Fibroblast of the aortic adventitia (primary cell): ENCODE results near the gene NISCH. TPM values are rescaled to one million over a fixed set of nuclear protein-coding genes. Genes with fewer than 3 reads are reported as not detected.
A peak's percentile ranks its signal among the peaks of the same experiment; 100 is the strongest.

Experiments
- DNase-seq: peaks from one replicate; pipeline ENCODE4 v3.0.0-alpha.2; 2010; ENCODE audit warnings: low read depth
- H3K4me3 ChIP-seq: 2 replicates; pipeline ENCODE4 v1.5.1; 2011; ENCODE audit warnings: low read depth, mild to moderate bottlenecking, control low read depth, low read length, moderate library complexity
- total RNA-seq: library from RNA; depleted of rRNA; stranded (reverse); fragments of >200 nt; gene quantifications from 2 replicates; pipeline ENCODE4 v1.2.3, GENCODE V29; 2012; ENCODE audit warnings: low replicate concordance
- TF ChIP-seq, protein P1 (sequence below): IDR thresholded peaks from 2 replicates; pipeline ENCODE4 v1.5.1; 2011; ENCODE audit warnings: mild to moderate bottlenecking, low read length, control low read depth, inconsistent platforms; ENCODE audit not compliant: insufficient read depth

Gene NISCH
- total RNA-seq, 1 donor = 52.7 TPM

DNA sequence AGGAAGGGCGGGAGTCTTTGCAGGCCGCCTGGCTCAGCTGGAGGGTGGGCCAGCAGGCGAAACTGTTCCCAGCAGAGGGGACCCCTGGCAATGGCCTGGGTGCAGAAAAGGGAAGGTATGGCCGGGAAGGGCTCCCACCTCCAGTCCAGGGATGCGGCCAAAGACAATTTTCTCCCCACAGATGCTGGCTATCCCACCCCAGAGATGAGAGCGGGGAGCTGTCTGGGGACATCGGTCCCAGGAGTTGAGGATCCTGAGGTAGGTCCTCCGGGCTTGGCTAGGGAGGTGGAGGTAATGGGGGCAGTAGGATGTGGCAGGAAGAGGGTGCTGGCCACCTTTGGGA is 12.2 kb upstream of the NISCH start:
- H3K4me3 ChIP-seq = no peak overlapping the region
- no peak for DNase-seq
- TF ChIP-seq, protein P1, sequence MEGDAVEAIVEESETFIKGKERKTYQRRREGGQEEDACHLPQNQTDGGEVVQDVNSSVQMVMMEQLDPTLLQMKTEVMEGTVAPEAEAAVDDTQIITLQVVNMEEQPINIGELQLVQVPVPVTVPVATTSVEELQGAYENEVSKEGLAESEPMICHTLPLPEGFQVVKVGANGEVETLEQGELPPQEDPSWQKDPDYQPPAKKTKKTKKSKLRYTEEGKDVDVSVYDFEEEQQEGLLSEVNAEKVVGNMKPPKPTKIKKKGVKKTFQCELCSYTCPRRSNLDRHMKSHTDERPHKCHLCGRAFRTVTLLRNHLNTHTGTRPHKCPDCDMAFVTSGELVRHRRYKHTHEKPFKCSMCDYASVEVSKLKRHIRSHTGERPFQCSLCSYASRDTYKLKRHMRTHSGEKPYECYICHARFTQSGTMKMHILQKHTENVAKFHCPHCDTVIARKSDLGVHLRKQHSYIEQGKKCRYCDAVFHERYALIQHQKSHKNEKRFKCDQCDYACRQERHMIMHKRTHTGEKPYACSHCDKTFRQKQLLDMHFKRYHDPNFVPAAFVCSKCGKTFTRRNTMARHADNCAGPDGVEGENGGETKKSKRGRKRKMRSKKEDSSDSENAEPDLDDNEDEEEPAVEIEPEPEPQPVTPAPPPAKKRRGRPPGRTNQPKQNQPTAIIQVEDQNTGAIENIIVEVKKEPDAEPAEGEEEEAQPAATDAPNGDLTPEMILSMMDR = no peak

DNA sequence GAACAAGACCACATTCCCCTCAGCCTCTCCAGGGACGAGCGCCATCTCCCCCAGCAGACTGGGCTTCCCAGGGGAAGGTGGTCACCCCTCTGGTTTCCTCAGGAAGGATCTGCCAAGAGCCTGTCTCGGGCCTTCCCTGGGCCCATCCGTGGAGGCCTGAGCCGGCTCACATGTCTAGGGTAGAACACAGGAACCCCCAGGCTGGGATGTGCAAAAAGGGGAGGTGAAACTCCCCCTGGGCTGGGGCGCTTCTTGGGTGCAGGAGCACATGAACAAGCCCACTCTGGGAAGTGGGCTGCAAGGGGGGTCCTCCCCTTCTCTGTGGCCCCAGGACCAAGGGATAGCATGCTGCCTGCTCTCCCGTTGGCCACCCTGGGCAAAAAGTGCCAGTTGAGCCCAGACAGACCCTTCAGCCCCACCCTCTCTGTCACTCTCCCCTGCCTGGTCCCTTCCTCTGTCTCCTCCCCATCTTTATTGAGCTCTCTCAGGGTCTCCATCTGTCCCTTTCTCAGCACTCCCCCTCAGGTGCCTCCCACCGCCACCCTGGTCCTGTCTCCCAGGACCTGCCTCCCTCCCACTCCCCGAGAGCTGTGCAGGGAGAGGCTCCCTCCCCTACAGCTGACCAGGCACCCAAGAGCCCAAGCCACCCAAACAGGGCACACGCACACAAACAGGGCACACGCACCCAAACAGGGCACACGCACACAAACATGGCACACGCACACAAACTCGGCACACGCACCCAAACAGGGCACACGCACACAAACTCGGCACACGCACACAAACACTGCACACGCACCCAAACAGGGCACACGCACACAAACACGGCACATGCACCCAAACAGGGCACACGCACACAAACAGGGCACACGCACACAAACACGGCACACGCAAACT is 11.4 kb upstream of the NISCH start:
- no peak for DNase-seq
- H3K4me3 ChIP-seq = no peak overlapping the region
- TF ChIP-seq, protein P1 = no peak

DNA sequence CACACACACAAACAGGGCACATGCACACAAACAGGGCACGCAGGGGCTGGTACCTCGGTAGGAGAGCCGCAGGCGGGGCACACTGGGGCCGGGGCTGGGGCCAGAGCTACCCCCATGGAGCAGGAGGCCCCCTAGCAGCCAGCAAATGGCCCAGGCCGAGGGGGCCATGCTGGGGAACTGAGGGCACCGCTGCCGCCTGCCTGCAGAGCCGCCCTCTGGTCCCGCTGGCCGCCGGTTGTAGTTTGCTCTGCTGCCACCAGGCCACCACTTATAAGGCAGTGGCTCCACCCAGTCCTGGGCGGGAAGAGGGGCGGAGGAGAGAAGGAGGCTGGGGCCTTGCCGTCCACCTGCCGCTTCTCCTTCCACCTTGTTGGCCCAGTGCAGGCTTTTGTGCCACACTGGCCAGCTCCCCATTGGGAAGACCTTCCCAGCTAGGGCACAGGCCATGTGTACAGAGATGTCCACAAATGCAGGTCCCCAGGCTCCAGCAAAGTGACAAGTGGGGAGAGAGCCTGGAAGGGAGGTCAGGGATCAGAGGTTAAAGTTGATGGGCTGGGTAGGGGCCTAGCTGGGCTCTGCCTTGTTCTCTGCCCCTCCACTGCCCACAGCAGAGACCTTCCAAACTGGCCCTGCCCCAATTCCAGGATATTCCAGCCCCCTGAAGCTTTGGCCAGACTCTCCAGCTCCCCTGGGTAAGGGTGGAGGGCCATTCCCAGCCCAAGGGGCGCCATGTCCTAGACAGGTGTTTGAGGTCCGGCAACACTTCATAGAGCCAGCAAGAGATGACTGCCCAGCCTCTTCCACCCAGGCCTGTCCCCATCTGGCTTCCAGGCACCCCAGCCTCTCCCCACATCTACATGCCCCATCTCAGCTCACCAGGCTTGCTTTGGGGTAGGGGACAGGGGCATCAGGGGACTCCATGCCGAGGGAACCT is 10.3 kb upstream of the NISCH start, which contains the start of gene SEMA3G:
Gene SEMA3G, minus strand, starts transcription at position 244 of the 934 bp plus-strand sequence. Its CDS starts 76 bp downstream, at position 168.
- no peak within 1 kb of the TSS for H3K4me3 ChIP-seq
- peak; percentile 34 for DNase-seq
- TF ChIP-seq, protein P1 = peak; percentile 63

DNA sequence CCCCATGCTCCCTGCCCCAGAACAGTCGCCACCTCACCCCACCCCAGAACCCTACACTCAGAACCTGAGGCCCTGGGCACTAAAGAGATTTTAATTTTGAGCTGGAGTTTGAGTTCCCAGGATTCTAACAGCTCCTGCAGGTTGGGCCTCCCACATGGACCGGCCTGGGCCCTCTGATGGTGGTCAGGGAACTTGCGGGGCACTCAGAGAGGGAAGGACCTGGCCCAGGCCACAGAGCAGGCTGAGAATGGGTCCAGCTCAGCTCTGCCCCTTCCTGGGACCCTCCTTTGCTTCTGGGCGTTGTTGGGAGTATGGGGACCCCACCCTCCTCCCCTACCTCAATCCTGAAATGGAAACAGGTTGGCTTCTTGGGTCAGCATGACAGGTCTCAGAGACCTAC is 9.4 kb upstream of the NISCH start:
- H3K4me3 ChIP-seq = no peak overlapping the region
- TF ChIP-seq, protein P1 = no peak
- DNase-seq = no peak

DNA sequence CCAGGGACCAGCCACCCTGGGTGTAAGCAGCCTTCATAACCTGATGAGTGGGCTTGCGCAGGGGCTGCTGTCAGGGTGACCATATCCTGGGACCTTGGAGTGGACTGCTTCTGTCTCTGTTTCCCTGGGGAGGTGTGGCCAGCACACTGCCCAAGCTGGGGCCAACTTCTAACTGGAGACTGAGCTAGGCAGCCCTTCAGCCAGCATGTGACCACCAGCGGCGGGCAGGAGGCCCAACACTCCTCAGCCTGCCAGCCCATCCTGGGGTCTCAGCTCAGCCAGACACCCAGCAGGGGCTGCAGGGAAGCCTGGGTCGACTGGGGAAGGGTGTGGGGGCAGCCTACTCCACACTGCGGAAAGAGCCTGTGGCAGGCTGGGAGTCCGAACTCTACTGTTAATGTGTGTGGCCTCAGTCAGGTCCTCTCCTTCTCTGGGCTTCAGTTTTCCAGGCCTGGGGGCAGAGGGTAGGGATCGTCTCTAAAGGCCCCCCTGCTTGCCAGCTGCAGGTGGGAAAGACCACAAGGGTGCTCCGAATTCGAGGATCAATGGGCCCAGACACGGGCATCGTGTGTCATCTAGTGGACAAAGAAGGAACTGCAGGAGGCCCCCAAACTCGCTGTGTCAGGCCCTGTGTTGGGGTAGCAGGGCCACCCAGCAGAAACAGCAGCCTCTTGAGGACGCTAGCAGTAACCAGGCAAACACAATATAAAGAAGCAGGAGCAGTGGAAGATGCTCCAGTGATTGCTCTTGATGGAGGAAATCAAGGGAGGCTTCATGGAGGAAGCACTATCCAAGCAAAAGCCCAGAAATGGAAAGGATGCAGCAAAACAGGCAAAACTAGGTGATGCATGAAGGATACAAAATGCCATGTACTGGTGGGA is 8.5 kb upstream of the NISCH start:
- H3K4me3 ChIP-seq = no peak overlapping the region
- peak; percentile 56 for DNase-seq
- TF ChIP-seq, protein P1 = peak; percentile 100
